LNCaP clone FGC (cell line): ENCODE data around the gene UPB1.
"Not testable (repeated sequence)": the region's sequence is repeated elsewhere in the genome, so short reads cannot be mapped to it uniquely, and the experiment has no call there.

Experiments
- DNase-seq: peaks from one replicate; pipeline ENCODE4 v3.0.0-alpha.2; 2011; ENCODE audit warnings: low read depth
- H3K4me3 ChIP-seq: 2 replicates; pipeline ENCODE4 v1.5.1; 2011; ENCODE audit warnings: mild to moderate bottlenecking, low read depth, low read length, control low read depth
- TF ChIP-seq, protein P1 (sequence below): IDR thresholded peaks from 2 replicates; pipeline ENCODE4 v1.5.1; 2012; ENCODE audit warnings: mild to moderate bottlenecking; ENCODE audit not compliant: control insufficient read depth, insufficient read depth; ENCODE audit errors: extremely low read depth

UPB1 gene

DNA sequence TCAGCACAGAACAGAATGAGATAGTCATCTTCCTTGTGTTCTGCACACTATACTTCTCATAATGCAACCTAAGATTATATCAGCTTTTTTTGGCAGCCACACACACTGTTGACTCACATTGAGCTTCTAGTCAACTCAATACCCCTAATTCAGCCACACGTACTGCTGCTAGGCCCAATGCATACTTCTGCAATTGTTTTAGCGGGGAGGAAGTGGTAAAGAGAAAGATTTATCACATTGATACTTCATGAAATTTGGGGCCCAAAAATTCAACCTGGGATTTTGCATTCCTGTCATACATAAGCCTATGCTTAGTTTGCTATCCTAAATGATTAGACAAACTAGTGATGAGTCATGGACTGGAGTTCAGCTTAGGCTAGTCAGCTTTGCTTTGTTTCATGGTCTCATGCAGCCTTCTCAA lies 8.6 kb upstream of the UPB1 start:
- DNase-seq = no peak
- TF ChIP-seq, protein P1, sequence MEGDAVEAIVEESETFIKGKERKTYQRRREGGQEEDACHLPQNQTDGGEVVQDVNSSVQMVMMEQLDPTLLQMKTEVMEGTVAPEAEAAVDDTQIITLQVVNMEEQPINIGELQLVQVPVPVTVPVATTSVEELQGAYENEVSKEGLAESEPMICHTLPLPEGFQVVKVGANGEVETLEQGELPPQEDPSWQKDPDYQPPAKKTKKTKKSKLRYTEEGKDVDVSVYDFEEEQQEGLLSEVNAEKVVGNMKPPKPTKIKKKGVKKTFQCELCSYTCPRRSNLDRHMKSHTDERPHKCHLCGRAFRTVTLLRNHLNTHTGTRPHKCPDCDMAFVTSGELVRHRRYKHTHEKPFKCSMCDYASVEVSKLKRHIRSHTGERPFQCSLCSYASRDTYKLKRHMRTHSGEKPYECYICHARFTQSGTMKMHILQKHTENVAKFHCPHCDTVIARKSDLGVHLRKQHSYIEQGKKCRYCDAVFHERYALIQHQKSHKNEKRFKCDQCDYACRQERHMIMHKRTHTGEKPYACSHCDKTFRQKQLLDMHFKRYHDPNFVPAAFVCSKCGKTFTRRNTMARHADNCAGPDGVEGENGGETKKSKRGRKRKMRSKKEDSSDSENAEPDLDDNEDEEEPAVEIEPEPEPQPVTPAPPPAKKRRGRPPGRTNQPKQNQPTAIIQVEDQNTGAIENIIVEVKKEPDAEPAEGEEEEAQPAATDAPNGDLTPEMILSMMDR = no peak

DNA sequence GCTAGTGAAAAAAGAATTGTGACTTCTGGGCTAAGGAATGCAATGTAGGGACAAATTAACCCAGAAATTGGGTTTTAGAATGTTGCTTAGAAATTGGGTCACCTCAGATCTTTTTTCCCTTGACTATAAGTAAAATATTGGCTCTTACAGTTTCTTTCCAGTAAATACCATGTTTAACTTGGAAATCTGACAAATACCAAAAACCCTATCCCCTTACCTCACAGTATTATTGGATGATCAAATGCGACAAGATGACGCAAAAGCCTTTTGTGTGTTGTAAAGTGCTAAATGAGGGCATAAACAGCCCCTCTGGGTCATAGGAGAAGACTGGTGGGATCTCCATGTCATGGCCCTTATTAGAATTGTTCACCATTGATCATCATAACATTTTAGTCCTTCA lies 6.1 kb upstream of the UPB1 start:
- H3K4me3 ChIP-seq = no peak overlapping the region
- TF ChIP-seq, protein P1 = no peak
- no peak for DNase-seq

More for the DNA sequence above, 8.6 kb upstream of the UPB1 start:
- H3K4me3 ChIP-seq = no peak overlapping the region

DNA sequence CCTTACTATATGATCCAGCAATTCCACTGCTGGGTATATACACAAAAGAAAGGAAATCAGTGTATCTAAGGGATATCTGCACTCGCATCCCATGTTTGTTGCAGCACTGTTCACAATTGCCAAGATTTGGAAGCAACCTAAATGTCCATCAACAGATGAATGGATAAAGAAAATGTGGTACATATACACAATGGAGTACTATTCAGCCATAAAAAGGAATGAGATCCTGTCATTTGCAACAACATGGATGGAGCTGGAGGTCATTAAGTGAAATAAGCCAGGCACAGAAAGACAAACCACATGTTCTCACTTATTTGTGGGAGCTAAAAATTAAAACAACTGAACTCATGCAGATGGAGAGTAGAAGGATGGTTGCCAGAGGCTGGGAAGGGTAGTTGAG lies 5.7 kb upstream of the UPB1 start:
- H3K4me3 ChIP-seq, DNase-seq: not testable (repeated sequence)

DNA sequence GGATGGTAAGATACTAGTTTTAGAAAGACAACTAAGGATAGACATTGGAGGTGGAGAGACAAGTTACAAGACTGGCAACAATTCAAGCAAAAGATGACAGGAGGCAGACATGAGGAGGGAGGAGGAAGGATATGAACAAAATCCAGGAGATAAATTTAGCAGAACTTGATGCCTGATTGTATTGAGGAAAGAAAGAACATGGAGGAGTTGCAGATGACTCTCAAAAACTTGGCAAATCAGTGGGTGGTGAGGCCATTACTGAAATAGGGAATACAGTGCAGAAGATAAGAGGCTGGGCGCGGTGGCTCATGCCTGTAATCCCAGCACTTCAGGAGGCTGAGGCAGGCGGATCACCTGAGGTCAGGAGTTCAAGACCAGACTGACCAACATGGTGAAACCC lies 2.7 kb upstream of the UPB1 start:
- no peak for DNase-seq
- TF ChIP-seq, protein P1 = no peak
- H3K4me3 ChIP-seq = no peak overlapping the region

DNA sequence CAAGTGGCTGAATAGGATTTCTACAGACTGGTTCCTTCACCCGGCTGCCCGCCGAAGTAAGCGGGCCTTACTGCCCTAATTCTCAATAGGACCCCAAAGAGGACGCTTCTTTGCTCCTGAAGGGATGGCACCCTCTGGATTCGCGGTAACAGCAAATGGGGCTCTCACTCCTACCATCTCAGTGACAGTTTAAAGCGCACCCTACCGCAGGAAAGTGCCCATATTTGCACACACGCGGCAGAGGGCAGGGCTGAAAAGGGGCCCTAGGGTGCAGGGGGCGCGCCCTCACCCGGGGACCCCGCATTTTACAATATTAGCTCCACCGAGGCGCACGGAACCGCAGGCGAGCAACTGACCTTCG lies 985 bp upstream of the UPB1 start:
- H3K4me3 ChIP-seq = no peak overlapping the region
- TF ChIP-seq, protein P1 = no peak
- no peak for DNase-seq

DNA sequence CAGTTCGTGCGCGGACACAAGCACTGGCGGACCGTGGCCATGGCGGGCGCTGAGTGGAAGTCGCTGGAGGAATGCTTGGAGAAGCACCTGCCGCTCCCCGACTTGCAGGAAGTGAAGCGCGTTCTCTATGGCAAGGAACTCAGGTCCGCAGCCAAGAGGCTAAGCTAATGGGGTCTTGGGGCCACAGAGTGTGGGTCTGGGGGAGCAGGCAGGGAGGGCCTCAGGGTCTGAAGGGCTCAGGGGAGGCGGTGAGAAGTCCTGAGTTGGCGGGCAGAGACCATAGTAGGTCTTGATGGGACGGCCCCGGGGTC lies 188 bp downstream of the UPB1 start:
- TF ChIP-seq, protein P1 = no peak
- DNase-seq = no peak
- H3K4me3 ChIP-seq = no peak overlapping the region

DNA sequence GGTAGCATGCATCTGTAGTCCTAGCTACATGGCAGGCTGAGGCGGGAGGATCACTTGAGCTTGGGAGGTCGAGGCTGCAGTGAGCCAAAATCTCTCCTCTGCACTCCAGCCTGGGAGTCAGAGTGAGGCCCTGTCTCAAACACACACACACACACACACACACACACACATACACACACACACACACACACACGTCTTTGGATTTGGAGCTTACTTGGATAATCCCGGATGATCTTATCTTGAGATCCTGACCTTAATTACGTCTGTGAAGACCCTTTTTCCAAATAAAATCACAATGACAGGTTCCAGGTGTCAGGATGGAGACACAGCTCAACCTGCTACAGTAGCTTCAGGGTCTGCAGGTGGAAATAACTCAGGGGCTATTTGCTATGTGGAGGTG lies 1.1 kb downstream of the UPB1 start:
- TF ChIP-seq, protein P1 = no peak
- H3K4me3 ChIP-seq = no peak overlapping the region
- DNase-seq = no peak

DNA sequence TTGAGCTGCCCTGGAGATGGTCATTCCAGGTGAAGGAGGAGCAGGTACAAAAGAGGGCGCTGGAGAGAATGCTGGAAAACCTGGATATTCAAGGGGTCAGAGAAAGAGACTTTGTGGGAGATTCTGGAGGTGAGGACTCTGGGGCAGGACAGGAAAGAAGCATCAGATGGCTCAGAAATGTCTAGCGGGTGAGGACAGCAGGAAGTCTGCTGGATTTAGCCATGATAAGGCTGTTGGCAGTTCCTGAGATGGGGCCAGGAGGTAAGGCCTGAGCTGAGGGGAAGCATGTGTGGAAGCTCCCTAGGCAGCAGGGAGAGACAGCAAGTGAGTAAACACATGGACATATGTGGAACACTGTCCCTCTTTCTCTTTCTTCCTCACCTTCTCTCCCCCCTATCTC lies 1.5 kb downstream of the UPB1 start:
- no peak for DNase-seq
- H3K4me3 ChIP-seq = no peak overlapping the region
- TF ChIP-seq, protein P1 = no peak
